ENCODE data around the gene LIMS3.
"Not testable (repeated sequence)": the region's sequence is repeated elsewhere in the genome, so short reads cannot be mapped to it uniquely, and the experiment has no call there.

Gene LIMS3

GRCh38 chr2:109898462-109899336, at the start of gene LIMS3:
Gene LIMS3 (plus strand): TSS chr2:109898688. CDS start chr2:109898729, 41 bp downstream.
- DNase-seq (ENCODE audit: low read depth), result not testable (repeated sequence)

GRCh38 chr2:109871129-109871751, 27.2 kb upstream of the LIMS3 start:
- DNase-seq (ENCODE audit: low read depth), result not testable (repeated sequence)

More at GRCh38 chr2:109898462-109899336, at the start of gene LIMS3:
- not testable (repeated sequence) for H3K4me3 ChIP-seq (ENCODE audit: low read depth, low read length)

GRCh38 chr2:109876625-109877024, 21.9 kb upstream of the LIMS3 start:
- not testable (repeated sequence) for DNase-seq (ENCODE audit: low read depth)

More at GRCh38 chr2:109871129-109871751, 27.2 kb upstream of the LIMS3 start:
- not testable (repeated sequence) for H3K4me3 ChIP-seq (ENCODE audit: low read depth, low read length)

GRCh38 chr2:109882112-109882511, 16.4 kb upstream of the LIMS3 start:
- not testable (repeated sequence) for H3K4me3 ChIP-seq (ENCODE audit: low read depth, low read length); DNase-seq (ENCODE audit: low read depth)

More at GRCh38 chr2:109876625-109877024, 21.9 kb upstream of the LIMS3 start:
- H3K4me3 ChIP-seq (ENCODE audit: low read depth, low read length), result not testable (repeated sequence)

GRCh38 chr2:109888414-109888813, 10.1 kb upstream of the LIMS3 start:
- H3K4me3 ChIP-seq (ENCODE audit: low read depth, low read length); DNase-seq (ENCODE audit: low read depth): not testable (repeated sequence)

GRCh38 chr2:109889909-109890308, 8.6 kb upstream of the LIMS3 start:
- not testable (repeated sequence) for DNase-seq (ENCODE audit: low read depth); H3K4me3 ChIP-seq (ENCODE audit: low read depth, low read length)

- DNase-seq (ENCODE audit: low read depth); H3K4me3 ChIP-seq (ENCODE audit: low read depth, low read length): not testable (repeated sequence)
Observed at GRCh38 chr2:109891024-109891423, 7.5 kb upstream of the LIMS3 start.

GRCh38 chr2:109893736-109894135, 4.8 kb upstream of the LIMS3 start:
- not testable (repeated sequence) for DNase-seq (ENCODE audit: low read depth); H3K4me3 ChIP-seq (ENCODE audit: low read depth, low read length)

GRCh38 chr2:109894141-109894540, 4.3 kb upstream of the LIMS3 start:
- not testable (repeated sequence) for DNase-seq (ENCODE audit: low read depth); H3K4me3 ChIP-seq (ENCODE audit: low read depth, low read length)

- not testable (repeated sequence) for DNase-seq (ENCODE audit: low read depth); H3K4me3 ChIP-seq (ENCODE audit: low read depth, low read length)
Observed at GRCh38 chr2:109895090-109895869, 3.2 kb upstream of the LIMS3 start.

- not testable (repeated sequence) for H3K4me3 ChIP-seq (ENCODE audit: low read depth, low read length); DNase-seq (ENCODE audit: low read depth)
Observed at GRCh38 chr2:109896212-109896611, 2.3 kb upstream of the LIMS3 start.

- not testable (repeated sequence) for DNase-seq (ENCODE audit: low read depth); H3K4me3 ChIP-seq (ENCODE audit: low read depth, low read length)
Observed at GRCh38 chr2:109897769-109898461, 573 bp upstream of the LIMS3 start.

- not testable (repeated sequence) for H3K4me3 ChIP-seq (ENCODE audit: low read depth, low read length); DNase-seq (ENCODE audit: low read depth)
Observed at GRCh38 chr2:109905796-109906195, 7.3 kb downstream of the LIMS3 start.

GRCh38 chr2:109908626-109909025, 10.1 kb downstream of the LIMS3 start:
- not testable (repeated sequence) for H3K4me3 ChIP-seq (ENCODE audit: low read depth, low read length); DNase-seq (ENCODE audit: low read depth)

- not testable (repeated sequence) for DNase-seq (ENCODE audit: low read depth); H3K4me3 ChIP-seq (ENCODE audit: low read depth, low read length)
Observed at GRCh38 chr2:109910789-109911188, 12.3 kb downstream of the LIMS3 start.

GRCh38 chr2:109913911-109914310, 15.4 kb downstream of the LIMS3 start:
- not testable (repeated sequence) for H3K4me3 ChIP-seq (ENCODE audit: low read depth, low read length); DNase-seq (ENCODE audit: low read depth)

- not testable (repeated sequence) for H3K4me3 ChIP-seq (ENCODE audit: low read depth, low read length)
Observed at GRCh38 chr2:109914552-109914951, 16.1 kb downstream of the LIMS3 start.

GRCh38 chr2:109915830-109916229, 17.3 kb downstream of the LIMS3 start:
- not testable (repeated sequence) for H3K4me3 ChIP-seq (ENCODE audit: low read depth, low read length); DNase-seq (ENCODE audit: low read depth)

More at GRCh38 chr2:109914552-109914951, 16.1 kb downstream of the LIMS3 start:
- DNase-seq (ENCODE audit: low read depth), result not testable (repeated sequence)

GRCh38 chr2:109920162-109920561, 21.7 kb downstream of the LIMS3 start:
- DNase-seq (ENCODE audit: low read depth); H3K4me3 ChIP-seq (ENCODE audit: low read depth, low read length): not testable (repeated sequence)
